SU-DHL-6 (cell line): ENCODE results near the gene CCNI.

Experiments used
- H2AFZ ChIP-seq: fragments of 200-600 bp; sonication (generic); 2 replicates; pipeline ENCODE4 v1.6.1; 2014; ENCODE audit warnings: low read depth, mild to moderate bottlenecking, moderate library complexity, mixed read lengths, antibody characterized with exemption, low read length; ENCODE audit not compliant: severe bottlenecking
- H3F3A ChIP-seq: fragments of 200-600 bp; shearing (Covaris generic); 2 replicates; pipeline ENCODE4 v1.6.0; 2016; ENCODE audit warnings: antibody characterized with exemption, mild to moderate bottlenecking; ENCODE audit not compliant: insufficient read depth
- H3K27ac ChIP-seq: fragments of 200-600 bp; sonication (generic); 2 replicates; pipeline ENCODE4 v1.5.1; 2016; ENCODE audit warnings: low read depth, mild to moderate bottlenecking, low read length, moderate library complexity, mixed read lengths
- H3K27me3 ChIP-seq: fragments of 200-600 bp; sonication (generic), shearing (Covaris generic); 2 replicates; pipeline ENCODE4 v1.6.0; 2014; ENCODE audit warnings: mild to moderate bottlenecking, low read length
- H3K36me3 ChIP-seq: fragments of 200-600 bp; sonication (generic); 2 replicates; pipeline ENCODE4 v1.6.1; 2014; ENCODE audit warnings: mild to moderate bottlenecking, low read length, mixed read lengths
- H3K4me2 ChIP-seq: fragments of 300-600, 200-600 bp; shearing (Covaris generic), sonication (generic); 2 replicates; pipeline ENCODE4 v1.6.0; 2014; ENCODE audit warnings: low read length, low read depth, mild to moderate bottlenecking; ENCODE audit not compliant: poor library complexity, severe bottlenecking
- H3K4me3 ChIP-seq: fragments of 200-600 bp; sonication (generic); 2 replicates; pipeline ENCODE4 v1.5.1; 2014; ENCODE audit warnings: antibody characterized with exemption, low read length, mild to moderate bottlenecking, mixed read lengths; ENCODE audit not compliant: insufficient read depth, poor library complexity, severe bottlenecking
- H3K79me2 ChIP-seq: fragments of 200-600 bp; sonication (generic); 2 replicates; pipeline ENCODE4 v1.6.1; 2014; ENCODE audit warnings: mild to moderate bottlenecking, low read length, moderate library complexity; ENCODE audit not compliant: insufficient read depth
- H3K9ac ChIP-seq: fragments of 200-600 bp; sonication (generic); 2 replicates; pipeline ENCODE4 v1.7.0; 2014; ENCODE audit warnings: mild to moderate bottlenecking, low read length
- H3K9me2 ChIP-seq: fragments of 200-600 bp; sonication (generic); replicated peaks from 2 replicates; pipeline ENCODE4 v1.6.1; 2014; ENCODE audit warnings: low read length; ENCODE audit not compliant: insufficient read depth
- H3K9me3 ChIP-seq: fragments of 200-600 bp; sonication (generic); 2 replicates; pipeline ENCODE4 v1.6.1; 2014; ENCODE audit warnings: low read length, mixed read lengths; ENCODE audit not compliant: insufficient read depth
- H4K20me1 ChIP-seq: fragments of 200-600 bp; sonication (generic); 2 replicates; pipeline ENCODE4 v1.6.1; 2014; ENCODE audit warnings: low read depth, mild to moderate bottlenecking, antibody characterized with exemption, low read length, moderate library complexity, mixed read lengths
- CTCF ChIP-seq: fragments of 200-600 bp; sonication (generic); IDR thresholded peaks from one replicate; pipeline ENCODE4 v1.5.1; 2017; ENCODE audit warnings: antibody characterized with exemption, mild to moderate bottlenecking, low read length, moderate library complexity; ENCODE audit not compliant: insufficient read depth, poor library complexity, severe bottlenecking
- EZH2phosphoT487 ChIP-seq: fragments of 200-600 bp; sonication (generic), shearing (Covaris generic); conservative IDR thresholded peaks from 2 replicates; pipeline ENCODE4 v1.6.1; 2018; ENCODE audit warnings: mild to moderate bottlenecking, antibody characterized with exemption, low read length, moderate library complexity, mixed read lengths

The CCNI gene

GRCh38 chr4:77021614-77022089 lies 54.1 kb downstream of the CCNI start:
- Histone ChIP-seq H3K79me2 (no peaks in the 10 kb centered on the region), H3K9me2 (no peaks in the 10 kb centered on the region), H4K20me1 (no peaks in the 10 kb centered on the region), H3K27me3 (no peaks in the 10 kb centered on the region), H2AFZ (no peak overlapping the region), H3K36me3 (no peaks in the 10 kb centered on the region), H3K4me3 (no peak overlapping the region), H3K27ac (no peak overlapping the region), H3K9ac (no peak overlapping the region), H3F3A (no peaks in the 10 kb centered on the region), H3K9me3 (no peaks in the 10 kb centered on the region), H3K4me2 (no peak overlapping the region)
- no peak for TF ChIP-seq EZH2phosphoT487
- TF ChIP-seq CTCF = no peak

- Histone ChIP-seq H3F3A (no peaks in the 10 kb centered on the region), H3K27ac (no peak overlapping the region)
- no peak for TF ChIP-seq CTCF
- TF ChIP-seq EZH2phosphoT487 = no peak
Observed at GRCh38 chr4:77020017-77020416, 55.8 kb downstream of the CCNI start.

GRCh38 chr4:77015390-77015789 lies 60.4 kb downstream of the CCNI start:
- no peaks in the 10 kb centered on the region for H3K9me2 ChIP-seq
- H2AFZ ChIP-seq = no peak overlapping the region
- no peak overlapping the region for H3K27ac ChIP-seq
- no peaks in the 10 kb centered on the region for H3K36me3 ChIP-seq
- H3K27me3 ChIP-seq = no peaks in the 10 kb centered on the region
- H3K4me3 ChIP-seq = no peak overlapping the region
- no peak for TF ChIP-seq CTCF
- no peak for TF ChIP-seq EZH2phosphoT487
- H4K20me1 ChIP-seq = no peaks in the 10 kb centered on the region
- no peaks in the 10 kb centered on the region for H3K9me3 ChIP-seq
- no peak overlapping the region for H3K9ac ChIP-seq
- no peak overlapping the region for H3K4me2 ChIP-seq
- no peaks in the 10 kb centered on the region for H3F3A ChIP-seq
- no peaks in the 10 kb centered on the region for H3K79me2 ChIP-seq

More at GRCh38 chr4:77020017-77020416, 55.8 kb downstream of the CCNI start:
- Histone ChIP-seq H2AFZ (no peak overlapping the region), H3K4me2 (no peak overlapping the region), H4K20me1 (no peaks in the 10 kb centered on the region), H3K9me2 (no peaks in the 10 kb centered on the region), H3K9ac (no peak overlapping the region), H3K9me3 (no peaks in the 10 kb centered on the region), H3K79me2 (no peaks in the 10 kb centered on the region), H3K4me3 (no peak overlapping the region), H3K27me3 (no peaks in the 10 kb centered on the region), H3K36me3 (no peaks in the 10 kb centered on the region)
